ENCODE results near the gene KCNC4.

KCNC4 gene

DNA sequence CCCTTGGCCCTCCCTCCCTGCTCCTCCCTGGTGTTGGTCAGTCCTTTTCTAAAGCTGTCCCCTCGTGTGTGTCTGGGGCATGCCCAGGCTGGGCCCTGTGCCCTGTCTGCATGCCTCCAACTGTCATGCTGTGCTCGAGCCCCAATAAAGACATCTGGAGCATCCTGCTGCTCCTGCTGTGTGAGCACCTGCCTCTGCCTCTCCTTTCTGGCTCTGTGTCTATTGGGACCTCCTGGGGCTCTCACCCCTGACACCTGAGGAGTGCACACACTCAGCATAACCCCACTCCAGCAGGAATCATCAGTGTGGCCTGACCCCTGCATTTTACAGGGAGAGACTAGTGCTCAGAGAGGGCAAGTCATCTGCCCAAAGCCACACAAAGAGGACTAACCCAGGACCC is 23.7 kb downstream of the KCNC4 start:
- no peak for DNase-seq

- DNase-seq, result no peak
These were observed 24.6 kb downstream of the KCNC4 start for GRCh38 chr1:110234691-110235090.

DNA sequence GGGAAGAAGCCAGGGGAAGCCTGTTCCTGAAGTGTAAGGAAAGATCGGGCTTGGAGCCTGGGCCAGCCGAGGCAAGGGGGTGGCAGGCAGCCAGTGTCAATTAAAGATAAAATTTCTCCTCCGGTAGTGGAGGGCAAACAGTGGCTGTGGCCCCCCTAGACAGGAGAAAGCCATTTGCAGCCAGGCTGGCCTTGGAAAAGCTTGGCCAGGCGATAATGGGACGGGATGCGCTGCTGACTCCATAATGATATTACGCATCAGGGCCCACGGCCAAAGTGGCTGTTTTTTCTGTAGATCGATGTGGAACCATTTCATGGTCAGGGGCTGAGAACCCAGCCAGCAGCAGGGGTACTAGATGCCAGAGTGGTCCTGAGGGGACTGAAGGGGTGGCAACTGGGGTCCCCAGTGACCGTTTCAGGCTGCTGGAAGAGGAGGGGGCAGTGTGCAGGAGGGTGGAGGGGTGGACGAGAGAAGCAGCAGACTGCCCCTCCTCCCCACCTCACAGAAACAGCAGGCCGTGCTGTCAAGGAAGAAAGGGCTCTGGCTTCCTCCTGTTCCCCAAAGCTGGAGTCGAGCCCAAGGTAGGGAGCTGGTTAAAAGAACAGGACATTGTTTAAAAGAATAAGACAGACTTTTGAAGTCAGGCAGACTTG is 25.2 kb downstream of the KCNC4 start:
- DNase-seq, result no peak

DNA sequence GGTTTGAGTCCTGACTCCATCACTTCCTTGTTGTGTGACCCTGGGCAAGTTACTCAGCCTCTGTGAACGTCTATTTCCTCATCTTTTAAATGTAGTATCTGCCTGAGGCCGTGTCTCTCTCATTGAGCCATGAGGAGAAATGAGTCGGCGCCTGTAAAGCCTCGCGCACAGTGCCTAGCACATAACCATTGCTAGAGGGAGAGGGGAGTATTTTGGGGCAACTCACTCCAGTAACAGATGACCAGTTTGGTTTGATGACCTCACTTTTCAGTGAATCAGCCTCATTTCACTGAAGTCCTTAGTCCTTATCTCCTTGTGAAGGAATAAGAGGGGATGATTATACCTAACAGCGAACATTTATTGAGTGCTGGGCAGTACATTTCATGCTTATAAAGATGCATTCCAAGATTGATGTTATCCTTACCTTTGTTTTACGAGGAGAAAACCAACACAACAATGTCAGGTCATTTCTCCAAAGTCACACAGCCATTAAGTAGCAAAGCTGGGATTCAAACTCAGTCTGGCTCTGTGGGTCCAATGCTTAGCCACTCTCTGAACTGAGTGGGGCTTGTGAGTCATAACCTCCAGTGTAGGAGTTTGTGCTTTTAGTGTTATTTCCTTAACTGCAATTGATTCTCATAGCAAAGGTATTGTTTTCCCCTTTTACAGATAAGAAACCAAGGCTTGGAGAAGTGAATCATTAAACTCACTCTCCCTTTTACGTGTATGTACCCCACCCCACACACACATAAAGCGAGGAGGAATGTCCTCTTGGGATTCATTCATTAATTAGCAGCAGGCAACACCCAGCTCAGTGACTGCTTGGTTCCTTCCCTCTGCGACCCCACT is 25.9 kb downstream of the KCNC4 start:
- no peak for DNase-seq

DNA sequence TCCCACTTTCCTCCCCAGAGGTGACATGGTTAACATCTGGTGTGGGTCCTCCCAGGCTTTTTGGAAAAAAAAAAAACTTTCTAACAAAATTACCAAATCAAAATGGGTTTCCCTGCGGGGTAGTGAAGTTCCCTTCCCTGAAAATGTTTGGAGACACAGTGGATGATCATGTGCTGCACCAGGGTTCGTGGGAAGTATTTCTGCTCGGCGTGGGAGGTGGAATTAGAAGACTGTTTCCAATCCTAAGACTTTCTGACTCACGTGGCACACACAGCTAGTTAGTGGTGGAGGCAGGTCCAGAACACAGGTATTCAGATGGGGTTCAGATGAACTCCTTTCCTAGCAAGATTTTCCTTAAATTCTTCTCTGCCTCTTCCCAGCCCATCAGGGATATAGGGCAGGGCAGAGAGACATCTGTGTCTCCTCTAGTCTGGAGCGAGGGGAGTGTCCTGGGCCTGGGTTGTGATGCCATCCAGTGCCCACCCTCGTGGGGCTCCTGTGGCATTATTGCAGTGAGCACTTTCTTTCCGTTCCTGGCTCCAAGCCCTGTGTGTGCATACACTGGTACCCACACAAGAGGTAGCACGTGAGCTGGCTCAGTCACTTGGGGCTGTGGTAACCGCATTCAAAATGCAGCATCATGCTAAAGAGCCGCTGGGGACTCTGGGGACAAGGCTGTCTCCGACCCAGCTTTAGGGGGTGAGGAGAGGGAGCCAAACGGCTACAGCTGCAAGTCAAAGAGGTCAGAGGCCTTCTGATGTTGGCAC is 27.5 kb downstream of the KCNC4 start:
- DNase-seq, result no peak

- no peak for DNase-seq
These were observed 29.6 kb downstream of the KCNC4 start for GRCh38 chr1:110239441-110240430.

- DNase-seq, result no peak
These were observed 30.5 kb downstream of the KCNC4 start for GRCh38 chr1:110240476-110241210.

- DNase-seq, result no peak
These were observed 31.4 kb downstream of the KCNC4 start for GRCh38 chr1:110241516-110241915.

DNA sequence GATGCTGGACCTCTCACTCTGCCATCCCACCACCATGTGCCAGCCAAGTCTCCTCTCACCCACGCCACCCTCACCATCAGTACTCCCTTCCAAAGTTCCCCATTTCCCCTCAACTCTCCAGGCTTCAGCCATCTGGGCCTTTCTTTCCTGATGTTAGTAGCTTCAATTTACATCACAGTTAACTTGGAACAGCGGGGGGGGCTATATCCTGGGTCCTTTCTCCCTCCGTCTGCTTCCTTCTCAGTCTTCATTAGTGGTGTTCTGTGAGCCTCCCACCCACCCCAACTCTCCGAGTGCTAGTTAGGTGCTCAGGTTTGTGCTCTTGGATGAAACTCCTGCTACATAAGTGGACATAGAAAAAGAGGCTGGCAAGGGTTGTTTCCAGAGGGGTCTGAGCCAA is 31.9 kb downstream of the KCNC4 start:
- no peak for DNase-seq

DNA sequence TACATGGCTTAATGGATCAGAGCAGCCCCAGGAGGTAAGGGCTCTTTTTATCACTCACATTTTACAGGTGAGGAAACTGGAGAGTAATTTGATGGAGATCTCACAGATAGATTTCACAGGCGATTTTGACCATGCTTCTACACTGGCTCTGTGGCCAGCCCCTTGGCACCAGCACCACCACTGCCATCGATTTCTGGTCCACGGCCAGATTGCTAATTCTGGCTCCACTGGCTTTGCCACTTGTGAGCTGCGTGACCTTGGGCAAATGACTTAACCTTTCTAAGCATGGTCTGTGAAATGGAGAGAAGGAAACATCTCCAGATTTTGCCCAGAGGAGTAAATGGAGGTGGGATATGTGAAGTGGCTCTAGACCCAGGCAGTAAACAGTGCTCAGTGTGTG is 32.6 kb downstream of the KCNC4 start:
- no peak for DNase-seq

DNA sequence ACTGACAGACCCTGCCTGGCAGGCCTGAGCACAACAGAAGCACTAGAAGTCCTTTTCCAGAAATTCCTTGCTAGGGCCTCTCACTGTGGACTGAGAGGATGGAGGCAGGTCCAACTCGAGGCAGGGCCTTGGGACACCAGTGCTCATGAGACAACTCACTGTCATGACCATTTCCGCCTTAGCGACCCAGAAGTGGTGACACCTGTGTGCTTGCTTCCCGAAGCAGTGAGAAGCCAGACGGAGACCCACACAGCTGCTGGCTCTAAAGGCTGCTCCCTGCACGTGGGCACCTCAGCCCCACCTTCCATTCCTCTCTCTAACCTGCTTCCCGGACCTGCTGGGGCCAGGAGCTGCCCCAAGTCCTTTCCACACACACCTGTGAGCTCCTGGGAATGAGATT is 33.0 kb downstream of the KCNC4 start:
- DNase-seq, result no peak

- DNase-seq, result no peak
These were observed 33.5 kb downstream of the KCNC4 start for GRCh38 chr1:110243574-110243973.

- no peak for DNase-seq
These were observed 35.9 kb downstream of the KCNC4 start for GRCh38 chr1:110245876-110246620.

GRCh38 chr1:110248746-110249145 is 38.6 kb downstream of the KCNC4 start:
- no peak for DNase-seq

- DNase-seq, result no peak
These were observed 39.1 kb downstream of the KCNC4 start for GRCh38 chr1:110249256-110249655.

DNA sequence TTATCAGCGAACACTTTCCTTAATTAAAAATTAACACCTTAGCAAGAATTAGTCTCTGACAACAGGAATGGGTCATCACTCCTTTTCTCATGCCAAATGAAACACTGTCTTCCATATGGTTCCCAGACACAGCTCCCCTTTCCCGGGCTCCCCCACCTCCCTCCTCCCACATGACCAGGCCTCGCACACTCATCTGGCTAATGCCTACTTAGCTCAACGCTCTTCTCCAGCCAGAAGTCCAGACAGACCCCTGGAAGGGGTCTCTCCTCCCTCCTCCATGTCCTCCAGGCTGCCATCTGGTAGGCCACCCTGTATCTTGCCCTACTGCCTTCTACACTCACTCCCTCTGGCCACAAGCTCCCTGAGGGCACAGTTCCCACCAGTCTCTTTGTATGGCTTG is 39.9 kb downstream of the KCNC4 start:
- no peak for DNase-seq

DNA sequence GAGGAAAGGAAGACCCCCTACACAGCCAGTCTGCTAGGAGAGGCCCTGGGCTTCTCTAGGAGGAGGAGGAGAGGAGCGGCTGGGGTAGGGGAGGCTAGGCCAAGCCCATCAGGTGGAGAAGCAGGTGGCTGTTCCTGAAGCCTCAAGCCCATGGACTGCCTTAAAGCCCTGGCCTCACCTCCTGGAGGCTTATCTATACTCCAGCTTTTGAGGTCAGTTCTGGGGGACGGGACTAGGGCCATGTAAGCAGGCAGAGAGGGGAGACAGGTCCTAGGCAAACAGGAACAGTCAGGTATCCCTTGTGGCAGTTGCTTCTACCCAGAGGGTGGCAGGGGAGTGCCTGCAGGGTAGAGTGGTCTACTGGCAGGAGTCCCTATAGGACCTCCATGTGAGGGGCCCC is 40.6 kb downstream of the KCNC4 start:
- DNase-seq, result no peak

- DNase-seq, result no peak
These were observed 43.1 kb downstream of the KCNC4 start for GRCh38 chr1:110253213-110253612.

DNA sequence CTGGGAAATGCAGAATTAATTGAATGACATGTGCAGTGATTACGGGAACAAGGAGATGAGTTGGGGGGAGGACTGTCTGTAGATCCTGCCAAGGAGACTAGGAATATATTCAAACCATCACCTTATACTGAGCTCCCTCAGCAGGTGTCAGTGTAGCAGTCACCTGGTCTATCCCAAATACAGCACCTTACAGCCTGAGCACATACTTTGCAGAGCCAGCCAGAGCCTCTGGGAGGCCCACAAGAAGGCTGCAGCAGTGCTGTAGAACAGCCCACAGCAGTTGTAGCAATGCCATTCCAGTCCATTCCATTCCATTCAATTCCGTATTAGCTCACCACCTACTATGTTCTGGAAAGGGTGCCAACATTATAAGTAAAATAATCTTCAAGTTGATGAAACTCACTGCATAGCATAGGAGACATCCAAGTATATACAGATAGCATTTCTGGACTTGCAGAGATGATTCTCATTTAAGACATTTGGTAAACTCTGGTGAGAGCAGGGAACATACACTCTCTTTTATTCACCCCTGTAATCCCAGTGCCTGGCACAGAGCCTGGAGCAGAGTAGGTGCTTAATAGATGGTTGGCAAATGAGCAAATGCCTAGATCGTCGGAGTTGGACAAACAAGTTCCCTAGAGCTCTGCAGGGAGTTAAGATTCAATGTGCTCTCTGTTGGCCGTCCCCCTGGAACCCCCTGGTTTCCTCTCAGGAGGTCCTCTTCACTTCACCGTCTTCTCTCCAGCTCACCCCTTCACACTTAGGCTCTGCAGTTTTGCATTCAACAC is 44.7 kb downstream of the KCNC4 start:
- no peak for DNase-seq

DNA sequence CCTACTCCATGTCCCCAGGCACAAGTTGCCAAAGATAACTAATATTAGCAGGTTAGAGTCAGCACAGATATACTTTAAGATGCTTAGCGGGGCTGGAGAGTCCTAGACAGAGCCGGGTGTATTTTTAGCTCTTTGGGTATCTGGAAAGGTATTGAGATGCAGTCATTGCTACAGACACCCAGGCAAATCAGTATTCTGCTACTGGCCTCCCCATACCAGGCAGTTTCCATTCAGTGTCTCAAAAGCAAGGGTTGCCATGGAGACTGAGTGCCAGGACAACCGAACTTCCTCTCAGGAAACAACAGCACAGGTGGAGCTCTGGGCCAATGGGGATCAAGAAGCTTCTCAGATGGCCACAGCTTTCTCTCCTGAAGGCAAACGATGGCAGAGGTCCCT is 45.3 kb downstream of the KCNC4 start:
- DNase-seq, result no peak

Data from activated CD8-positive, alpha-beta memory T cell treated with anti-CD3 and anti-CD28 coated beads, Interleukin-2, amount 50 U/mL, for 4 hours (primary cell).